ENCODE measurements around the gene BRI3BP.

DNA sequence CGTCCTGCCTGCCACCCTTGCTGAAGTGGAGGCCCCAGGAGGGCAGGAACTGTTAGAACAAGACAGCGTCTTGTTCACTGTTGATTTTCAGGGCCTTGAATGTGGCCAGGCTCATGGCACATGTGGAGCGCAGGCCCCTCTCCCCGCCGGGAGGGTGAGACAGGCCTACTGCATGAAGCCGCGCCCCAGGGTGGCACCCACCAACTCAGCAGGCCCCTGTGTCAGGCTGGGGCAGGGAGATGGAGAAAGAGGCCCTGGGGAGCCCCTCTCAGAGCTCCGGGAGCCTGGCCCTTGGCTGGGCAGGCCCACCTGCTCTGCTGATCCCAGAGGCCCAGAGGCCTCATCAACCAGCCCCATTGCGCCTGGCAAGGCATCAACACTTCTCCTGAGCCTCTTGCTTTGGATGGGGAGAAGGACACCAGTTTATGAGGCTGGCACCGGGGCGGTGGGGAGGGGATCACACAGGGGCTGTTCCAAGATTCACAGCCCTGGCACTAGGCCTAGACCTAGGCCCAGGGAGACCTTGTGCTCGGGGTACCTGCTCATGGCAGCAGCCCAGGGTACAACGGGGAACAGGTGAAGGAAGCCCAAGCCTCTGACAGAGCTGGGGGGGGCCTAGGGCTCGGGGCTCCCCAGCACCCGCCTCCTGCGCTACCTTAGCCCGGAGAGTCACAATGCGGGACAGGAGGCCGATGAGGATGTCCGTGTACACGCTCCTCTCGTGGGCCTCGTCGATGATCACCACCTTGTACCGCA, 22.6 kb upstream of the BRI3BP start:
- TF ChIP-seq POLR2AphosphoS5 (IDR thresholded peaks at IDR 0.05) (no peak), EP300 (IDR thresholded peaks at IDR 0.05) (no peak)

All from sigmoid colon (tissue), 4 donors.